Non-pigmented ciliary epithelial cell (primary cell): Measurements from ENCODE around the gene CPPED1.

Experiments
- DNase-seq: peaks from one replicate; pipeline ENCODE4 v3.0.0-alpha.2; 2010; ENCODE audit warnings: low read depth

The CPPED1 gene

GRCh38 chr16:12732600-12732999 lies 71.1 kb downstream of the CPPED1 start:
- no peak for DNase-seq

- DNase-seq = peak; percentile 62
These were observed 74.2 kb downstream of the CPPED1 start for GRCh38 chr16:12729448-12729847.

GRCh38 chr16:12728469-12728868 lies 75.2 kb downstream of the CPPED1 start:
- DNase-seq = no peak

DNA sequence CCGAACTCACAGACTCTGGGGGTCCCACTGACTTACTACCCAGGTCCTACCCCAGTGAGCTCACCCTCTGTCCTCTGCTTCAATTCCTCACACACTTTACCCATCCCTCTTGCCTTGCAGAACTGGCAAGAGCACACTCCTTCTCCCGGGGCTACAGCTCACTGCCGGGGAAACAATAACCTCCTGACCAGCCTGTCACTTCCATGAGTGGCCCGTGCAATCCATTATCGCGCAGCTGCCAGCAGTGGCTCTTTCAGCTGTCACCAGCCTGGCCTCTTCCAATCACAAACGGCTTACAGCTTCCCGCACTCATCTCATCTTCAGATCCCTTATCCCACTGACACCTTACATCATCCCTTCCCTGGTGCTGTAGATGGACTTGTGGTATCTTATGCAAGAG lies 79.5 kb downstream of the CPPED1 start:
- DNase-seq = no peak

GRCh38 chr16:12723681-12724080 lies 80.0 kb downstream of the CPPED1 start:
- DNase-seq = no peak

DNA sequence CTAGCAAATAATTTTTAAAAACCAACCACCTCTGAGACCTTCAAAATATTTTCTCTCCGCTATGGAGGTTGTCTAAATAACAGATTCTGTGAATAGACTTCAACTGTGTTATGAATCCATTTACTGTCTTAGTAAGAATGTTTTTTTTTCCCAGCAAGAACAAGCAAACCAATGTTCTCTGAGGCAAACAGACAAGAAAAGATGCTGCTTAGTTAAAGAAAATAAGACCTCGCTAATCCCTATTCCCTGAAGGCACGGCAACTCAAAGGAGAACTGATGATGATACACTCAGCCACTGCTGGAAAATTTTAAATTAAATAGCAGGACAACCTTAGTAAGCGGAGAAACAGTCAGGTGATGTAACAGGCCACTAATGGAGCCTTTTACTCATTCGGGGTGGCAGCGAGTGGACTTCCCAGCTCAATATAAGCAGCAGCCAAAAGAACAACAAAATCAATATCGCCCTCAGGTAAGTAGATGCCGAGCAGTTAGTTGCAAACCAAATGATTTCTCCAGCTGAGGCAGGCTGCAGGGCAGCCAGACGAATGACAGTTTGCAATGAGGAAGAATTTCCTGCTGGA lies 81.8 kb downstream of the CPPED1 start:
- no peak for DNase-seq

- no peak for DNase-seq
These were observed 83.7 kb downstream of the CPPED1 start for GRCh38 chr16:12719972-12720371.

- DNase-seq = no peak
These were observed 87.0 kb downstream of the CPPED1 start for GRCh38 chr16:12716658-12717057.

GRCh38 chr16:12709807-12710206 lies 93.9 kb downstream of the CPPED1 start:
- no peak for DNase-seq

GRCh38 chr16:12708266-12708665 lies 95.4 kb downstream of the CPPED1 start:
- DNase-seq = no peak

DNA sequence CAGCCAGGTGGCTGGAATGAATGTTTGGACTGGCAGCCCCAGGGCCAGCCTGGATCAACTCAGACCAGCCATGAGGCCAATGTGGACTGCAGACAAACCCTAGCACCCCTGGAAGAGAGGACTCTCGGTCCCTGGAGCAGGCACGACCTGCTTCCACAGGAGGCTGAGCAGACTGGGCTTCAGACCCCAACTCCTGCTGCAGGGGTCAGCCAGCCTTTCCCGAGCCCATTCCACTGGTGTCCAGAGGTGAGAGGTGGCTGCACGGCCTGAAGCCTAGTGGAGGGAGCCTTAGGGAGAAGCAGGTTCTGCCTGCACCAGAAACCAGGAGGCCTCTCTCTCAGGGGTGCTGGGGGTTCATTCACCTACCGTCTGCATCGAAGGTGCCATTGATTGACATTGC lies 97.1 kb downstream of the CPPED1 start:
- DNase-seq = no peak

- no peak for DNase-seq
These were observed 99.1 kb downstream of the CPPED1 start for GRCh38 chr16:12704492-12705111.

DNA sequence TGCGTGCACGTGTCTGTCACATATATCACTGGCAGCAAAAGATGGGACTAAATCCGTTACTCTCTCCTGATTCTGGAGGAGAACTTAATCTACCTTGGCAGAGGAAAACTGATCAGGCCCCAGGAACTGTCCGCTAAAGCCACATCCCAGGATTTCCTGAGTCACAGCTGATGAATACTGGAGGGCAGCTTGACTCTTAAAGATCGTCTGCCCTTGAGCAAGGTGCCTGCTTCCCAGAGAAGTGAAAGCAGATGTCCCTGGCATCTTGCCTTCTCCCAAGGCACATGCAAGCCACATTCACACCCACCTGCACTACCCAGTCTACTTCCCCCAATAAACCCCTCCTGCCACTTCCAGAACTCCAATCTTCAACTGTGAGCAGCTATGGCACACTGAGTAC lies 99.8 kb downstream of the CPPED1 start:
- no peak for DNase-seq

DNA sequence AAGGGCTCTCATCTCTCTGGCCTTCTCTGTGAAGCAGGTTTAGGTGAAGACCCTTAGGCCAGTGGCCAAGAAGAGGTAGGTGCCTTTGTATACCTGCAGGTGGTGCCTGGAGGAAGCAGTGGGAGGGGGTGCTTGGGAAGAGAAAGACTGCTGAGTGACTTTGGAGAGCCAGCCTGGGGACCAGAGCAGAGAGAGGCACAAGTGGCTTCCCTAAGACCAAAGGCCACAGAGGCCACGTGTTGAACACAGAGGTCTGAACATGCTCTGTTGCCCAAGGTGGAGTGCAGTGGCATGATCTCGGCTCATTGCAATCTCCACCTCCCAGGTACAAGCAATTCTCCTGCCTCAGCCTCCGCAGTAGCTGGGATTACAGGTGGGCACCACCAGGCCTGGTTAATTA lies 103.5 kb downstream of the CPPED1 start:
- DNase-seq = no peak

DNA sequence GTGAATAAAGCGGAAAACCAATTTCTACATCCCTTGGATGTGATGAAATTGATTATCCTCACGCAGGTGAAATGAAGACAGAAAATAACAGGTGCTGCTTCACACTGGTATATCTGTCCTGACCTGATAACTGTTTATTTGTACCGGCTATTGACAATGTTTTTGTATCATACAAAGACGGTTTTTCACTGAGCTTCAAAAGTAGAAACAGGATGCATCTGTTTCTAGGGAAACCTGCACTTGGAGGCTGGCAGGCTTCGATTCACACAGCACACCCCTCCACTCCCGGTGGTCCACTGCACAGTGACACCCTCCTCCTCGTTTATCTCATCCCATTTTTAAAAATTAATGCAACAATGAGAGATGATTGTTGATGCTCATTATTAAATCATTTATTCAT lies 104.5 kb downstream of the CPPED1 start:
- DNase-seq = no peak

DNA sequence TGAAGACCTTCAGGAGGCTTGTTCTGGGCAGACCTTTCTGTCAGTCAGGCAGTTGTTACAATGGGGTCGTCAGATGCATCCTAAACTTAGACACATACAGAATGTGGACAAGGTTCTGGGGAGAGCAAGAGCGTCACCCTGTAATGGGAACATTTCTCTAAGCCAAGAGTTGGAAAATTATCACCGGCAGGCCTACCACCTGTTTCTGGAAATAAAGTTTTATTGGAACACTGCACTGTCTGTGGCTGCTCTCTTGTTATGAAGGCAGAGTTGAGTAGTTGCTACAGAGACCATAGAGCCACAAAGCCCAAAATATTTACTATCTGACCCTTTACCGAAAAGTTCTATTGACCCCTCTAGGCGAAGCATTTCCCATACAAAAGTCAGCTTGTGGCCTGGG lies 106.2 kb downstream of the CPPED1 start:
- DNase-seq = no peak

GRCh38 chr16:12695454-12695853 lies 108.2 kb downstream of the CPPED1 start:
- DNase-seq = no peak

- no peak for DNase-seq
These were observed 113.7 kb downstream of the CPPED1 start for GRCh38 chr16:12690024-12690423.

DNA sequence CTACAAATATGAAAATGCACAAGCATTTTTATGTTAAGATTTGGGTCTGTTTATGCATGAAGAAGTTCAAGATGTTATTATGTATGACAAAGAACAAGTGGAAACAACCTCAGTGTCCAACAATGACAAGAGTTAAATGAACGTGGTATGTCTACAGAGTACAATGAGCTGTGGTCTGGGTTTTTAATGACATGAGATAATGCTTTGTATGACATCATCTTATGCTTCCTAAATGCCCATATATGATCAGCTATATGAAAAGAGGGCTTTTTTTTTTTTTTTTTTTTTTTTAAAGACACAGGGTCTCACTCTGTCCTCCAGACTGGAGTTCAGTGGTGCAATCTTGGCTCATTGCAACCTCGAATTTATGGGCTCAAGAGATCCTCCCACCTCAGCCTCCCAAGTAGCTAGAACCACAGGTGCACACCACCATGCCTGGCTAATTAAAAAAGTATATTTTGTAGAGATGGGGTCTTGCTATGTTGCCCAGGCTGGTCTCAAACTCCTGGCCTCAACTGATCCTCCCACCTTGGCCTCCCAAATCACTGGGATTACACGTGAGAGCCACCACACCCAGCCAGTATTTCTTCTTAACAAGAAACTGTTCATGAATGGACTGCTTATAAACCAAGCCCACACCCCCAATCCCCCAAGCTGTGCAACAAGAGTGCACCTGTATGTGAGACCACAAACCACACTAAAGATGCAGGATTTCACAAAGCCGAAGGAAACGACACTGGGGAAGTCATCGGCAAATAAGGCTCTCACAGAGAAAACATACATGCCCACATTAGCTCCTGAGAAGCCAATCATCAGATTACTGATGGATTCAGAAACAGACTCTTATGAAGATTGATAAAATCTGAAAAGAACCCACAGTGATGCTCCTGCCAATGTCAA lies 114.5 kb downstream of the CPPED1 start:
- DNase-seq = no peak

GRCh38 chr16:12685806-12686205 lies 117.9 kb downstream of the CPPED1 start:
- DNase-seq = peak; percentile 24

DNA sequence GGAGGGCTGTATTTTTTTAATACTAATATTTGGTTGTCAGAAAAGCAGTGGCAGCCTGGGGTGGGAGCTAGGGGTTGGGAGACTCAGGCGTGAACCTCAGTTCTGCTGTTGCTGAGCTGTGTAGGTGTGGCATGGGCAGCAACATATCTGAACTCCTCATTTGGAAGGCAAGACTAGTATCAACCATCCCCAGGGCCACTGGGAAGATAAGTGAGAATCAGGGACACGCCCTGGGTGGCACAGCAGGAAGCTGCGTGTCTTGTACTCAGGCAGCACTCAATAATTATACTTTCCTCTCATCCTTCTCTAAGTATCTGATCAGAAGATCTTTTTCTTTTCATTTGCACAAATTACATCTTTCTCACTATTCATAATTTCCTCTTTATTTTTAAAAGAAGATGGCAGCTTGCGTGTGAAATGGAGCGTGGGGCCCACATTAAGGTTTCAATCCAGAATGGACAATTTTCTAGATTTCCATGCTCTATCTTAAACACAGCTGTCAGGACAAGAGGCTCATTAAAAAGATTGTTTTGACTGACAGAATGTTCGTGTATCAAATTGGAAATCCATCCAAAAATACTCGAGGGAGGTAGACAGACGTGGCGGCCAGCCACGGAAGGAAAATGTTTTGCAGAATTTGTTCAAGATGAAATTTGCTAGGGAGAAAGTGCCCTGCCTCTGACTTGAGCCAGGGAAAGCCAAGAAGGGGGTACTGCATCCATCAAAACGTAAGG lies 121.1 kb downstream of the CPPED1 start:
- DNase-seq = no peak

DNA sequence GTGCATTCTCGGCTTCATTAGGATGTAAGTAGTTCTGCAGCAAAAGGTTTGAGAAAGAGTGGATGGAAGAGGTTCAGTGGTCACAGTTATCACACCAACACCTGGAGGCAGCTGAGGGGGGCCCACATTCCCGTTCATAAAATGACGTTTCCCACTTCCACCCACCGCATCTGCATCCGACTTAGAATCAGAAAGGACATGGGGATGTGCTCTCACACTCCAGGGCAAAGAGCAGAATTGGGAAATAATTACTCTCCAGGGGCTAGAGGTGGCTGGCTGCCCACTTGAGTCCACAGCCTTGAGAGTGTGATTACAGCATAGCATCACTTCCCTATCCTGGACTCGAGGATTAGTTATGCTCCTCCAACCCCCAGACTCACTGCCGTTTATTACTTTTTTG lies 122.0 kb downstream of the CPPED1 start:
- no peak for DNase-seq

- no peak for DNase-seq
These were observed 123.2 kb downstream of the CPPED1 start for GRCh38 chr16:12680531-12680930.
